ENCODE measurements around the gene NRXN2. TPM values are rescaled to one million over a fixed set of nuclear protein-coding genes. Genes with fewer than 3 reads are reported as not detected.

Gene NRXN2
- total and polyA plus RNA-seq, 2 of the 13 experiments (the other 11 are each of a cell fraction or from before 2014, with no cell fraction given) = not detected

DNA sequence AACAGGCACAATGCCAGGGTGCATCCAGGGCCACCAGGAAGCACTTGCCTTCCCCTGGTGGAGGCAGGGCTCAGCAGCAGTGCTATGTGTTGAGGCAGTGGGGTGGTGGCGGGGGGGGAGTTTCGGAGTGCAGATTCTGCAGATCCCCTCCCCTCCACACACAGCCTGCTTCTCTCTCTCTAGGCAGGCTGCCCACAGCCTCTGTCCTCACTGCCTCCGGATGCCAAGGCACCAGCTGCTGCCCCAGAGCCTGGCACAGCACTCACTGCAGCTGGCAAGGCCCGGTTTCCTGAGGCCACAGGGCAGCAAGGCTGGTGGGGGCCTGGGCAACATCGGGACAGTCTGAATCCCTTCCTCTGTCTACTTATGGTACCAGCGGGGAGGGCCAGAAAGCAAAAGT, 35.8 kb downstream of the NRXN2 start:
- H3K4me3 ChIP-seq (replicated peaks in 1 of 3; ENCODE audit: insufficient read depth in 1 of 3, low read depth in 2 of 3, low read length in 3 of 3) = no peak overlapping the region
- no peak overlapping the region for H2AFZ ChIP-seq (ENCODE audit: low read length)
- no peak overlapping the region for H3K4me2 ChIP-seq (ENCODE audit: low read depth, low read length)
- DNase-seq (ENCODE audit: low spot score) (no peak), ATAC-seq (no peak), FAIRE-seq (no peak)
- H3K27me3 ChIP-seq (ENCODE audit: control insufficient read depth in 1 of 2, insufficient read depth in 2 of 2, low read length in 2 of 2) = peaks cover 11 to 79% of the 10 kb centered on the region in 2 experiments; a peak in 4 of 5 replicates
- no peaks in the 10 kb centered on the region for H3K9me3 ChIP-seq (ENCODE audit: low read length)
- CTCF ChIA-PET (ENCODE audit: low intra/inter-chr PET ratio, low total read pairs) = interaction anchor here (1.6 kb wide), 1 partner anchor 238 kb away, joined by 4 read pairs; no protein-coding TSS in a partner anchor
- no peaks in the 10 kb centered on the region for H3K79me2 ChIP-seq (ENCODE audit: insufficient read depth, low read length)
- H3K4me1 ChIP-seq (ENCODE audit: insufficient read depth, low read length) = no peaks in the 10 kb centered on the region; the same call in 1 of the 2 replicates
- POLR2A ChIA-PET = no interaction called here
- in situ Hi-C loops (cut with HindIII; ENCODE audit: extremely low pct_ligation_motif_present, low pct_unique_long_range_greater_than_20kb) (no loop called here), intact Hi-C loops (cut with micrococcal nuclease; ENCODE audit: unreplicated experiment) (no loop called here)
- WGBS (ENCODE audit: low lambda C conversion rate) = 4% methylated on average over 5 of the region's 6 CpGs
- H3K36me3 ChIP-seq (replicated peaks in 1 of 2; ENCODE audit: control insufficient read depth in 1 of 2, insufficient read depth in 2 of 2, low read length in 2 of 2) = no peaks in the 10 kb centered on the region
- H4K20me1 ChIP-seq (ENCODE audit: insufficient read depth, low read length) = no peaks in the 10 kb centered on the region
- H3K27ac ChIP-seq (ENCODE audit: extremely low read length, insufficient read depth, low read length) = no peak overlapping the region
- BruUV-seq (replicated peaks) = no TSS peak
- TF ChIP-seq GTF3A (CRISPR knock-in tag; conservative IDR thresholded peaks at IDR 0.05) (no peak), TBP (CRISPR knock-in tag; IDR thresholded peaks at IDR 0.05) (no peak), DPF2 (CRISPR knock-in tag; IDR thresholded peaks at IDR 0.05; ENCODE audit: borderline replicate concordance, low read depth) (no peak), SOX6 (IDR thresholded peaks at IDR 0.05) (no peak), SOX6 (CRISPR knock-in tag; IDR thresholded peaks at IDR 0.05) (no peak), SATB2 (CRISPR knock-in tag; IDR thresholded peaks at IDR 0.05) (no peak), ZNF543 (CRISPR knock-in tag; IDR thresholded peaks at IDR 0.05) (no peak), BRD4 (CRISPR knock-in tag; IDR thresholded peaks at IDR 0.05) (no peak), SMAD3 (CRISPR knock-in tag; IDR thresholded peaks at IDR 0.05) (no peak), PRPF4 (IDR thresholded peaks at IDR 0.05; ENCODE audit: low read depth, low read length, poor library complexity, severe bottlenecking) (no peak), ZNF709 (CRISPR knock-in tag; IDR thresholded peaks at IDR 0.05) (no peak), ZSCAN9 (CRISPR knock-in tag; IDR thresholded peaks at IDR 0.05; ENCODE audit: borderline replicate concordance) (no peak), ZNF556 (CRISPR knock-in tag; IDR thresholded peaks at IDR 0.05; ENCODE audit: borderline replicate concordance) (no peak), RFX5 (IDR thresholded peaks at IDR 0.05; ENCODE audit: low read depth, low read length) (no peak)
- TF ChIP-seq, protein P1, sequence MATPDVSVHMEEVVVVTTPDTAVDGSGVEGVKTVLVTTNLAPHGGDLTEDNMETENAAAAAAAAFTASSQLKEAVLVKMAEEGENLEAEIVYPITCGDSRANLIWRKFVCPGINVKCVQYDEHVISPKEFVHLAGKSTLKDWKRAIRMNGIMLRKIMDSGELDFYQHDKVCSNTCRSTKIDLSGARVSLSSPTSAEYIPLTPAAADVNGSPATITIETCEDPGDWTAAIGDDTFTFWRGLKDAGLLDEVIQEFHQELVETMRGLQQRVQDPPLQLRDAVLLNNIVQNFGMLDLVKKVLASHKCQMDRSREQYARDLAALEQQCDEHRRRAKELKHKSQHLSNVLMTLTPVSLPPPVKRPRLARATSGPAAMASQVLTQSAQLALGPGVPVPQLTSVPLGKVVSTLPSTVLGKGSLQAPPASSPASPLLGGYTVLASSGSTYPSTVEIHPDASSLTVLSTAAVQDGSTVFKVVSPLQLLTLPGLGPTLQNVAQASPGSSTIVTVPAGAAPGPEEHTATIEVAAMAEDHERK (CRISPR knock-in tag; IDR thresholded peaks at IDR 0.05; ENCODE audit: low read depth) = no peak
- TF ChIP-seq, protein P2, sequence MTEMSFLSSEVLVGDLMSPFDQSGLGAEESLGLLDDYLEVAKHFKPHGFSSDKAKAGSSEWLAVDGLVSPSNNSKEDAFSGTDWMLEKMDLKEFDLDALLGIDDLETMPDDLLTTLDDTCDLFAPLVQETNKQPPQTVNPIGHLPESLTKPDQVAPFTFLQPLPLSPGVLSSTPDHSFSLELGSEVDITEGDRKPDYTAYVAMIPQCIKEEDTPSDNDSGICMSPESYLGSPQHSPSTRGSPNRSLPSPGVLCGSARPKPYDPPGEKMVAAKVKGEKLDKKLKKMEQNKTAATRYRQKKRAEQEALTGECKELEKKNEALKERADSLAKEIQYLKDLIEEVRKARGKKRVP (CRISPR knock-in tag; IDR thresholded peaks at IDR 0.05) = no peak
- TF ChIP-seq, protein P3, sequence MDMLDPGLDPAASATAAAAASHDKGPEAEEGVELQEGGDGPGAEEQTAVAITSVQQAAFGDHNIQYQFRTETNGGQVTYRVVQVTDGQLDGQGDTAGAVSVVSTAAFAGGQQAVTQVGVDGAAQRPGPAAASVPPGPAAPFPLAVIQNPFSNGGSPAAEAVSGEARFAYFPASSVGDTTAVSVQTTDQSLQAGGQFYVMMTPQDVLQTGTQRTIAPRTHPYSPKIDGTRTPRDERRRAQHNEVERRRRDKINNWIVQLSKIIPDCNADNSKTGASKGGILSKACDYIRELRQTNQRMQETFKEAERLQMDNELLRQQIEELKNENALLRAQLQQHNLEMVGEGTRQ (IDR thresholded peaks at IDR 0.05; ENCODE audit: low read depth, low read length) = no peak
- TF ChIP-seq, protein P3 (CRISPR knock-in tag; IDR thresholded peaks at IDR 0.05; ENCODE audit: borderline replicate concordance) = no peak
- H3K9ac ChIP-seq (ENCODE audit: insufficient read depth, low read depth, low read length) = no peak overlapping the region
